ENCODE results near the gene ZNF683.

- TF ChIP-seq CTCF (IDR thresholded peaks at IDR 0.05; ENCODE audit: poor library complexity, severe bottlenecking) = no peak
- no peak for TF ChIP-seq TAF1 (IDR thresholded peaks at IDR 0.05; ENCODE audit: low read depth)
- TF ChIP-seq EP300 (conservative IDR thresholded peaks at IDR 0.05; ENCODE audit: poor library complexity, severe bottlenecking) = no peak
- no peak for TF ChIP-seq SMC3 (conservative IDR thresholded peaks at IDR 0.05; ENCODE audit: poor library complexity)
These were observed 7.6 kb downstream of the ZNF683 start for GRCh38 chr1:26364956-26365355.

Data from neural cell (in vitro differentiated cells).